RWPE2 (cell line): ENCODE results near the gene SPATA2L.
"Not testable (repeated sequence)": the region's sequence is repeated elsewhere in the genome, so short reads cannot be mapped to it uniquely, and the experiment has no call there.

Experiments
- ATAC-seq: fragments of 200-7000 bp; cut with Tn5 transposase; 3 replicates; pipeline ENCODE4 v1.9.1; 2021; ENCODE audit warnings: low read depth
- DNase-seq: peaks from one replicate; pipeline ENCODE4 v3.0.0-alpha.2; 2020; ENCODE audit warnings: low spot score
- H3K27ac ChIP-seq: fragments of 450-650 bp; 2 replicates; pipeline ENCODE4 v1.5.1; 2017; ENCODE audit warnings: mild to moderate bottlenecking; ENCODE audit not compliant: poor library complexity, severe bottlenecking
- H3K27me3 ChIP-seq: fragments of 250-450 bp; sonication (Bioruptor Pico); 2 replicates; pipeline ENCODE4 v1.5.1; 2021; ENCODE audit warnings: mild to moderate bottlenecking, moderate library complexity; ENCODE audit not compliant: insufficient read depth, poor library complexity, severe bottlenecking
- H3K36me3 ChIP-seq: fragments of 250-450 bp; sonication (Bioruptor Pico); 2 replicates; pipeline ENCODE4 v1.5.1; 2020; ENCODE audit warnings: low read depth, mild to moderate bottlenecking, moderate library complexity
- H3K4me1 ChIP-seq: fragments of 250-450 bp; sonication (Bioruptor Pico); 2 replicates; pipeline ENCODE4 v1.5.1; 2021; ENCODE audit warnings: mild to moderate bottlenecking, moderate library complexity; ENCODE audit not compliant: insufficient read depth, poor library complexity, severe bottlenecking
- H3K4me3 ChIP-seq: fragments of 250-450 bp; sonication (Bioruptor Pico); 2 replicates; pipeline ENCODE4 v1.5.1; 2021; ENCODE audit warnings: mild to moderate bottlenecking, moderate library complexity; ENCODE audit not compliant: severe bottlenecking
- H3K9me3 ChIP-seq: fragments of 250-450 bp; sonication (Bioruptor Pico); 2 replicates; pipeline ENCODE4 v1.5.1; 2021; ENCODE audit warnings: mild to moderate bottlenecking, moderate library complexity; ENCODE audit not compliant: severe bottlenecking
- CTCF ChIP-seq: fragments of 450-650 bp; IDR thresholded peaks from one replicate; pipeline ENCODE4 v1.5.1; 2017; ENCODE audit warnings: mild to moderate bottlenecking, moderate library complexity; ENCODE audit not compliant: poor library complexity, severe bottlenecking

The SPATA2L gene

GRCh38 chr16:89697161-89697615 lies 4.3 kb downstream of the SPATA2L start:
- Histone ChIP-seq H3K36me3 (peaks cover 31% of the 10 kb centered on the region), H3K4me1 (no peaks in the 10 kb centered on the region), H3K27ac (no peak overlapping the region), H3K9me3 (no peaks in the 10 kb centered on the region), H3K27me3 (no peaks in the 10 kb centered on the region), H3K4me3 (no peak overlapping the region)
- peak; percentile 75 for DNase-seq
- no peak for ATAC-seq
- no peak for TF ChIP-seq CTCF

GRCh38 chr16:89696670-89697128 lies 4.8 kb downstream of the SPATA2L start:
- H3K27ac ChIP-seq, result no peak overlapping the region
- H3K36me3 ChIP-seq, result peaks cover 34% of the 10 kb centered on the region
- ATAC-seq (no peak), DNase-seq (no peak)
- TF ChIP-seq CTCF, result no peak
- no peak overlapping the region for H3K4me3 ChIP-seq
- H3K9me3 ChIP-seq, result no peaks in the 10 kb centered on the region
- H3K27me3 ChIP-seq, result no peaks in the 10 kb centered on the region
- H3K4me1 ChIP-seq, result no peaks in the 10 kb centered on the region

- Histone ChIP-seq H3K27ac (no peak overlapping the region), H3K36me3 (peaks cover 41% of the 10 kb centered on the region), H3K4me1 (no peaks in the 10 kb centered on the region), H3K9me3 (no peaks in the 10 kb centered on the region), H3K4me3 (no peak overlapping the region), H3K27me3 (no peaks in the 10 kb centered on the region)
- no peak for ATAC-seq
- TF ChIP-seq CTCF, result no peak
- no peak for DNase-seq
Observed at GRCh38 chr16:89695875-89696669, 5.4 kb downstream of the SPATA2L start.

GRCh38 chr16:89695086-89695874 lies 6.2 kb downstream of the SPATA2L start:
- DNase-seq (peak; percentile 69), ATAC-seq (no peak)
- TF ChIP-seq CTCF, result no peak
- H3K4me1 ChIP-seq, result no peaks in the 10 kb centered on the region
- peaks cover 49% of the 10 kb centered on the region for H3K36me3 ChIP-seq
- no peaks in the 10 kb centered on the region for H3K9me3 ChIP-seq
- no peak overlapping the region for H3K4me3 ChIP-seq
- H3K27me3 ChIP-seq, result no peaks in the 10 kb centered on the region
- H3K27ac ChIP-seq, result no peak overlapping the region

GRCh38 chr16:89694784-89695085 lies 6.8 kb downstream of the SPATA2L start:
- not testable (repeated sequence) for H3K9me3 ChIP-seq, DNase-seq, H3K27ac ChIP-seq, ATAC-seq, H3K4me3 ChIP-seq, H3K27me3 ChIP-seq, H3K4me1 ChIP-seq
- H3K36me3 ChIP-seq, result peaks cover 54% of the 10 kb centered on the region
